NK-92 (cell line): ENCODE measurements around the gene CC2D2A.
"Not testable (repeated sequence)": the region's sequence is repeated elsewhere in the genome, so short reads cannot be mapped to it uniquely, and the experiment has no call there.

Experiments
- DNase-seq: peaks from one replicate; lab custom pipeline; 2025; ENCODE audit not compliant: unreplicated experiment; lab: John Stamatoyannopoulos, UW

Gene CC2D2A

DNA sequence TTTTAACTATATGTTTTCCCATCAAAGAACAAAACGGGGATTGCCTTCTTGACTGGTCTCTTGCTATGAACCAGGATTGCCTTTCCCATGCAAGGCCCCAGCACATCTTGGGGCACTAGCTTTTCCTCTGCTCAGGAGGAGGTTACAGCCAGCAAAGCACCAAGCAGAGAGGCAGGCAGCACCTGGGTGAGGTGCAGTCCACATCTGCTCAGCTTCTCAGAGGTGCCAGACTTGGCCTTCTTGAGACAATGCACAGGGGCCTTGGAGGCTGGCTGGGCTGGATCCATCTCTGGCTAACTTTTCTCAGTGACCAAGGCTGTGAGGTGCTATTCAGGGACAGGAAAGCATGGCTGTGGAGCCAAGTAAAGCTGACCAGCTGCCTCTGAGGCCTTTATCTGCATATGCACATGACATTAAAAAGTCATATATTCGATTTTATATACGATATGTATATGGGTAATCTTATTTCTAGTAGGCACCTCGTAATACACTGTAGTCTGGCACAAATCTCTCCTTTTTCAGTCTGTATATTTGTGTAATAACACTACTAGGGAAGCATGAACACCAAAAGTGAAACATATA lies 86.9 kb downstream of the CC2D2A start:
- DNase-seq = no peak

DNA sequence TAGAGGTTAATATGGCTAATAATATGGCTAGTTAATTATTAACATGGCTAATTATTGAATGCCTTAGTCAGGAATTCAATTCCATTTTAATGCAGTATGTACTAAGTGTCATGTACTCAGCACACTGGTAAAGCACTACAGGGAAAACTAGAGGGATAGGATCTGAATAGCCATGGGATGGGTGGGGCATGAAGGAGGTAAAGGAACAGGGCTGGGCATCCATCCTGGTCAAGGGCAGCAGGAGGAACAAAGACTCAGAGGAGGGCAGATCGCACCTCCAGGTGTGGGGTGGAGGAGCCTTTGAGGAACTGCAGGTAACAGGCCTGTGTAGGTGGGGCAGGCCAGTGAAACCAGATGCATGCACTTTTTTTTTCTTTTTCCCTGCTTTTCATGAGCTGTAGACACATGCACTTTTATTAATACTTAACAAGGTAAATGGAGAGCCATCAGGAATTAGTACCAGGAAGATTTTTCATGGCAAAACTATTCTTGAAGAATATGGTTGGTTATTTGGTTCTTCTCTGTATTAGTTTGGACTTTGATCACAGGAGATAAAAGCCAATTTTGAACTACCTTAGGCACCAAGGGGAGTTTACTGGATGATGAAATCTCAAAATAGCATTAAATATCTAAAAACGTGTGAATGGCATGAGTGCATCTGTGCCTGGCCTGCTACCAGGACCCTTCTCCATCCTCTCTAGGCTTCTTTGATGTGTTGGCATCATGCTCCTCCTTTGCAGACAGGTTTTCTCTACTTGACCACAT lies 88.3 kb downstream of the CC2D2A start:
- no peak for DNase-seq

DNA sequence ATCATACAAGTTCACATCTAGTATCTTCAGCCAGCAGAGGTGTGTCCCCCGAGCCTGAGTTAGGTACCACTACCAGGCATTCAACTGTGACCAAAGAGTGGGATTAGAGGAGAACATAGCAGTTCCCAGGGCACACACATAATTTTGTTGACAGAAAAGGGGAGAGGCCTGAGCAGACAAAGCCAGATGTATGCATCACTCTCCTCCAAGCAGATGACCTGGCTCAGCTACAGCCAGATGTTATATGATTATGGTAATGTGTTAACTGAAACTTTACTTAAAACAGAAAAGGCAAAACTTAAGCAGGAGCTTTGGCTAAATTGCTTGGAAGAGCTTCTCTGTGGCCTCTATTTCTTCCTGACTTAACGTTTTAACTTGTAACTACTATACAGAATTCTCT lies 88.9 kb downstream of the CC2D2A start:
- DNase-seq = no peak

DNA sequence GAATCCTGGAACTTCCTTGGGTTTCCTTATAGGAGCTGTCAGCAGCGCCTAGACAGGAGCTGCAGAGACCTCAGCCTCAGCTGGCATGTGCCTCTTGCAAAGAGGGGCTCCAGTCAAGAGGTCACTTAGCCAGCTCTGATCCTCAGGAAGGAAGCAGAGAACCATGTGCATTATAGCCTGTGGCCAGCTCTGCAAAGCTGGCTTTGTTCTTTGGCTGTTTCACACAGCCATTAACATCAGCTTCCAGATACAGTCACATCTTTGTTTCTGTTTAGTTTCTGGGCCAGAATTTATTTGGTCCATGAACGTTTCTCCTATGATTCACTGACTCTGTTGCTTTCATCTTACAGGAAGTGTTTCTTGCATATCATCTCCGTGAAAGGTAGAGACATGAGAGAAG lies 92.4 kb downstream of the CC2D2A start:
- DNase-seq = no peak

DNA sequence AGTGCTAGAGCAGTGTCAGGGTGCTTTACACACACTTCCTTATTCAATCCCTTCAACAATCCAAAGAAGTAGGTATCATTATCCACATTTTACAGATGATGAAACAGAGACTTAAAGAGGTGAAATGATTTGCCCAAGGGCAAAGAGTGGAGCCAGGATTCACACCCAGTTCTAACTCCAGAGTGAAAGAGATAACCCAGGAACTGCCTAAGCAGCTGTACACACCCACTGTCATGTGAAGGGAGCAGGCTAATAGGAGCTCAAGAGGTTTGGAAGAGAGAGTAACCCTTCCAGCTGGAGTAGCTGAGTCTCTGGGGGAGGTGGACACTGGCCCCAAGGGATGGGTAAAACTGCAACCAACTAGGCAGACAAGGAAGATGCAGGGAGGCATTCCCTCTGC lies 92.9 kb downstream of the CC2D2A start:
- no peak for DNase-seq

DNA sequence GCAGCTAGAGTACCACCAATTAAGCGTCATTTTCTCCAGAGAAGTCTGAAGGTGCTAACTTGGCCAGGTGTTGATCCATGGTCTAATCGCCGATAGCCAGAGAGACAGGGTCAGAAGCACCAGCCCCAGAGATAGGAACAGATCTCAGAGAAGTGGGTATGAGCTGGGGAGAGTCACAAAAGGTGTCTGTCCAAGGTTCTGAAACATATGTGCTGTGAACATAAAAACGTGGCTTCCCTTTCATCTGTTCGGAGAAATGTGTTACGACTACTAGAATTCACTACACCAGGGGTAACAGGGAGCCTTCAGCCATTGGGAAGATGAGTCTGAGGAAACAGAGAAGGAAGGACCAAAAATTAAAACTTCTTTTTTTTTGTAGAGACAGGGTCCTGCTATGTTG lies 94.2 kb downstream of the CC2D2A start:
- DNase-seq = no peak

DNA sequence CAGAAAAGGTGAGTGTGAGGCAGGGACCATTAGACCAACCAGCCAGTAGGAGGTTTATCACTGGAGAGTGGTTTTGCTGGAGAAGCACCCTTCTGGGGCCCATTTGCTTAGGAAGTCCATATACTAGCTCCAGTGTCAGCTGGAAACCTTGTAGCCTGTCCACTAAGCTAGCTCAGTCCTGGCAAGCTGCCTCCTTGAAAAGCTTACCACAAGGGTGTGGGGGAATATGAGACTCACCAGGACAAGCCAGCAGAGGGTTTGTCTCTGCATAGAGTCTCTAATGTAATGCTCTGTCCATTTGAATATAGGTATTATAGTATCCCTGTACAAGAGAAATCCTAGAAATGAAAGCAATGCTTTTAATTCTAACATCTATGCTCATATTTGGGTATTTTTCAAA lies 99.1 kb downstream of the CC2D2A start:
- DNase-seq = no peak

DNA sequence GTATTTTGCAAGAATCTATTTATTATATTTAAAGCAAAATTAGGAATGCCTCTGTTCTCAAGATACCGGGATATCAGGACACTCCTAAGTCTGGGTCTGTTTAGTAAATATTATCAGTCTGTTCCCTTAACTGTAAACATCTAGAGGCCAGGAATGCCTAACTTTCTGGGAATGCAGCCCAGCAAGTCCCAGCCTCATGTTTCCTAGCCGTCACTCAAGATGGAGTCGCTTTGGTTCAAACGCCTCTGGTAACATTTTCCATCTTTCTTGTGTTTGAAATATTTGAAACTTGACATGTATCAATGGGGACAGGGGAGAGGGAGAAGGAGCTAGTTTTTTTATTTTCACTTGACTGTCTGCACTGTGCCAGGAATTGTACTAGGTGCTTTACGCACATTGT lies 100.1 kb downstream of the CC2D2A start:
- no peak for DNase-seq

DNA sequence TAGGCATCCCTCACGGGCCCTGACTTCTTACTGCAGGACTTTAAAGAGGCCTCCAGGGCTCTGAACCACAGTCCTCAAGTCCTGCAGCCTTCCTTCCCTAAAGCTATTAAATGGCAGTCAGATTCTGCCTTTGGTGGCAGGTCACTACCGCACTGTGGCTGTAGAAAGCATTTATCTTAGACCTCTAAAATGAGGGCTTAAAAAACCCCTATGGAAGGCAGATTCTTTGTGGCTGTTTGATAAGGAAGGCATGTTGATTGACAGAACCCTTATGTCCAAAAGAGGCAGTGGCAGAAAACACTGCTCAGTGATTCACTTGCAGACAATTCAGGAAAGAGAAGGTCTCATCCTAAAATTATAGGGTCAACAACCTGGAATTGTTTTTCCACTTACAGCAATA lies 106.3 kb downstream of the CC2D2A start:
- DNase-seq = no peak

DNA sequence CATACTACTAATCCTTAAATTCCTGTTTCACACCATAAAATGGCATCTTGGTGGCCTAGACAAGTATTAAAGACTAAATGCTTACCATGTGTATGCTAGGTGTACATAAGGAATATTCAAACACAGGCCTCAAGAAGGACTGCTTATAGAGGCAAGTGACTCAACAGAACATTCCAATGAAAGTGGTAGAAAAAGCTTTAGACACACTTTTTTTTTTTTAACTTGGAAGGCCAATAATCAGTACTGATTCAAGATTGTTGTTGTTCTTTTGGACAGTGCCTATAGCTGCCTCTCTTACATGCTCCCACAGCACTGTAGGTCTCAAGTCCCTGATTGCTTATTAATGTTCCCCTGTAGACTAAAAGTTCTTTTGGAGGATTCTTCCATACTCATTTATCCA lies 107.8 kb downstream of the CC2D2A start:
- no peak for DNase-seq

DNA sequence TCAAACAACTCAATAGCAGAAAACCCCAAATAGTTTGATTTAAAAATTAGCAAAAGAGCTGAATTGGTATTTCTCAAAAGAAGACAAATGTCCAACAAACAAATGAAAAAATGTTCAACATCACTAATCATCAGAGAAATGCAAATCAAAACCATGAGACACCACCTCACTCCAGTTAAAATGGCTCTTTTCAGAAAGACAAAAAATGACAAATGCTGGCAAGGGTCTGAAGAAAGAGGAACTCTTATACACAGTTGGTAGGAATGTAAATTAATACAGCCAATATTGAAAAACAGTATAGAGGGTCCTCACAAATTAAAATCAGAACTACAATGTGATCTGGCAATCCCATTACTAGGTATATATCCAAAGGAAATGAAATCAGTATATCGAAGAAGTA lies 115.1 kb downstream of the CC2D2A start:
- DNase-seq = no peak

DNA sequence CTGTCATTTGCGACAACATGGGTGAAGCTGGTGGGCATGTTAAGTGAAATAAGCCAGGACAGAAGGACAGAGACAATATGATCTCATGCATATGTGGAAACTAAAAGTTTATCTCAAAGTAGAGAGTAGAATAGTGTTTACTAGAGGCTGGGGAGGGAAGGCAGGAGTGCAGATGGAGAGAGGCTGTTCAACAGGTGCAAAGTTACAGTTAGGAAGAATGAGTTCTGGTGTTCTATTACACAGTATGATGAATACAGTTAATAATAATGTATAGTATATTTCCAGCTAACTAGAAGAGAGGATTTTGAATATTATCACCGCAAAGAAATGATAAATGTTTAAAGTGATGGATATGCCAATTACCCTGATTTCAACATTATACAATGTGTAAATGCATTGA lies 115.6 kb downstream of the CC2D2A start:
- no peak for DNase-seq

DNA sequence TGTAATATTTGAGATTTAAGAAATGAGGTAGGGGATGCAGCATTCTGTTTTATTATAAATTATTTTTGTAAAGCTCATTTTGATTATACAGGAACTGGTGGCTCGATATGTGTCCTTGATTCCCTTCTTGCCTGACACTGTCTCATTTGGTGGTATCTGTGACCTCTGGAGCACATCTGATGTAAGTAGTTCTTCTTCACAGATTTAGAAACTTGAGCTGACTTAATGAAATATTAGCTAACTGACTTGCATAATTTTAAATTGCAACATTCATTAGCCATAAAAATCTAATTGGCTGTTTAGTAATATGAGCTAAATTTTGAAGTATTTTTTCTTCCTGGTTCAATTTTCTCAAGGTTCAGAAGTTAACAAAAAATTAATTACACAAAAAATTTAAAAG lies 116.4 kb downstream of the CC2D2A start:
- no peak for DNase-seq

DNA sequence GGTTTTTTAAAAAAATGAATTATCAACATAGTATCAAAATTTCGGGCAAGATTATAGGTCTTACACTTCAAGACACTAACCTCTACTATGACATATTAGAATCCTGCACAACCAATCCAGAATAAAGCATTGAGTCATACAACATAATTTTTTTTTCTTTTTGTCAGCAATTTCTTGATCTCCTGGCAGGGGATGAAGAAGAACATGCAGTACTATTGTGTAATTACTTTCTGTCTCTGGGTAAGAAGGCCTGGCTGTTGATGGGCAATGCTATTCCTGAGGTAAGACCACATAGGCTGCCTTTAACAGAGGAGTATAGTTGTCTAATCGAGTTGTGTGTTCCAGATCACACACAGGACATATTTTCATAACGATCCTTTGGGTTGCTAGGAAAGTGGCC lies 118.0 kb downstream of the CC2D2A start:
- no peak for DNase-seq

DNA sequence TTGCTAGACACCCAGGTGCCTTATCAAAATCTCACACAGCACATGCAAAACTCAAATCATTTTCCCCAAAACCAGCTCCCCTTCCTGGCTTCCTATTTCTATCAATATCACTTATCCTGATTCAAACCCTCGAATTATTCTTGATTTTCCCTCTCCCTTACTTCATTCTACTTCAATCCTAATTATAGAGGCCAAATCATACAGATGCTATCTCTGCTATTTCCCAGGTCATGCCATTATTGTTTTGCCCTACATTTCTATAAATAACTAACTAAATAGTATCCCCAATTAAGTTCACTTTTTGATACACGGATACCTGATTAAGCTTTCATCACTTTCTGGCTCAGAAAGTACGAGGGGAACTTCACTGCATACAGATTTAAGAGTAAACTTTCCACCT lies 123.1 kb downstream of the CC2D2A start:
- DNase-seq = no peak

DNA sequence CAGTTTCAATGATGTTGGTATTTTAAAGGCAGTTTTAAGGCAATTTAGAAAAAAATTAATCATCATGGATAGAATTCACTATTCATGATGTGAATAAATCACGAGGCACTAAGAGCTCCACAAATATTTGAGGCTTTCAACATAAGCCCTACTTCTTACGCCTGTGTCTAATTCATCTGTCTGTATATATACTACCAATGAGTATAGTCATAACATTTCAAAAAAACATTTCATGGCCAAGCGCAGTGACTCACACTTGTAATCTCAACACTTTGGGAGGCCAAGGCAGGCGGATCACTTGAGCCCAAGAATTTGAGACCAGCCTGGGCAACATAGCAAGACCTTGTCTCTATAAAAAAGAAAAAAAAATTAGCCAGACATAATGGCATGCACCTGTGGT lies 129.0 kb downstream of the CC2D2A start:
- no peak for DNase-seq

DNA sequence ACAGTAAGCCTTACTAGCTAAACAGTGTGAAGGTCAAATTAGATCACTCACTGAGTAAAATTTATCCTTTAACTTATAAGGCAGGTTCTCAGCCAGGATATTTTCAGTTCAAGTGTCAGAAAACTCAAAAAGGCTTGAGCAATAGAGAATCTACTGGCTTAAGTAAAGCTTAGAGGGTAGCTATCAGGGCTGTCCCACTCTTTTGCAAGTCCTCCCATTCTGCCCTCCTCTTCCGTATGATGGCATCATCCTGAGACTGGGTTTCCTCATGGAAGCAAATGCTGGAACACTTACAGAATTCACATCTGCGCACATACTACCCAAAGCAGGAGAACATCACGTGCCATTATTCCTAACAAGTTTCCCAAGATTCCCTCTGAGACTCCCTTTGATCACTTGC lies 130.5 kb downstream of the CC2D2A start:
- no peak for DNase-seq

DNA sequence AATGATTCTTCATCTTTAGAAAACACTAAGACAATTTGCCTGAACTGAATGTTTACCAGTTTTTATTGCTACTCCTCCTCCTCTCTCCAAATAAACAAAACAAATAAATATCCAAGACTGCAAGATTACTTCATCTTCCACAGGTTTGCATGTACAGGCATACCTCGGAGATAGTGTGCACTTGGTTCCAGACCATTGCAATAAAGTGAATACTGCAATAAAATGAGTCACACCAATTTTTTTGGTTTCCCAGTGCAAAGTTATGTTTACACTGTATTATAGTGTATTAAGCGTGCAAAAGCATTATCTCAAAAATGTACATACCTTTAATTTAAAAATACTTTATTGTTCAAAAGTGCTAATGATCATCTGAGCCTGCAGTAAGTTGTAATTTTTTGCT lies 132.2 kb downstream of the CC2D2A start:
- DNase-seq = no peak

DNA sequence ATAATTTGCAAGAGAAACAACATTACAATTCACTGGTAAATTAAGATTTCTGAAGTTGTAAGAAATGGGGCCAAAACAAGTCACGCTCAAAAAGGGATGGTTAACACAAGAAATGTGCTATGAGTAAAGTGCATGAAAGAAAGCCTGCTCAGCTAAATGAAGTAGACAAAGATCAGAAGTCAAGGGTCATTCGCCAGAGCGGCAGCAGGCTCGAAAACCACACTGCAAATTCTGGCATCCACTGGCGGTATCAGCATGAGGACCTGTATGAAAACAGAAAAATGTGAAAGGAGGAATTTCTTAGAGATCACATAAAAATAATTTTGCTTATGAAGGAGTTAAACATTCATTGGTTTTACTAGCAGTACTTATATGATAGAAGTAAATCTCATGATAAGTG lies 135.9 kb downstream of the CC2D2A start:
- no peak for DNase-seq

DNA sequence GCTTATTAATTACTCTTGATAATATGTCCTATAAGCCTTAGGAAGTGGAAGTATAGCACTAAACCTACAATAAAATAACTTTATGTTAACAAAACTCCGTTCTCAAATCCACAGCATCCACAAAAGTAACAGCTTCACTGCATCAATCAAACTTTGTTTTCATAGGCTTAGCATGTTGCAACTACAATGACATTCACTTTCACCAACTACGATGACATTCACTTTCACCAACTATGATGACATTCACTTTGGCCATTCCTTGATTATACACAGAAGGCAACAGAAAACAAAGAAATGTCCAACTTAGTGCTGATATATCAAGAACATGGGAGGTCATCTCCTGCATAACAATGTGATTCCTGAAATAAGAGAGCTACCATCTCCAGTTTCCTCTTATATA lies 141.2 kb downstream of the CC2D2A start:
- DNase-seq = no peak

DNA sequence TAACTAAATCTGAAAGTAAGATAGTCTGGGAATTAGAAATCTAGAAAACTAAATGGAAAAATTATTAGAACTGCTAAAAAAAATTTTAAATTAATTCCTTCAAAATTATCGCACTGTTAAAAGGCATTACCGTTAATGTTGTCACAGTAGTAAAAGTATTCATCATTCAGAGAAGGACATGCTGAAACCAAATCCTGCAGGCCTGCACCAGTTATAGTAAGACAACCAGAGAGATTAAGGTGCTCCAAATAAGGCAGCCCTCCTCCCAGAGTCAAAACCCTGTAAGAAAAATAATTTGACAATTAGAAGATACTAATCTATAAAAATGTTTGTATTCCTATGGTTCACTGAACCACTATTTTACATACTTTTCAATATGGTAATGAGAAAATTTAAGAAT lies 142.5 kb downstream of the CC2D2A start:
- no peak for DNase-seq

DNA sequence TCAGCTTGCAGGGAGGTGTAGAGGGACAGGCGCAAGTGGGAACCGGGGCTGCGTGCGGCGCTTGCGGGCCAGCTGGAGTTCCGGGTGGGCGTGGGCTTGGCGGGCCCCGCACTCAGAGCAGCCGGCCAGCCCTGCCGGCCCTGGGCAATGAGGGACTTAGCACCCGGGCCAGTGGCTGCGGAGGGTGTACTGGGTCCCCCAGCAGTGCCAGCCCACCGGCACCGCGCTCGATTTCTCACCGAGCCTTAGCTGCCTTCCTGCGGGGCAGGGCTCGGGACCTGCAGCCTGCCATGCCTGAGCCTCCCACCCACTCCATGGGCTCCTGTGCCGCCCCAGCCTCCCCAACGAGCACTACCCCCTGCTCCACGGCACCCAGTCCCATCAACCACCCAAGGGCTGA lies 145.2 kb downstream of the CC2D2A start:
- DNase-seq = not testable (repeated sequence)

DNA sequence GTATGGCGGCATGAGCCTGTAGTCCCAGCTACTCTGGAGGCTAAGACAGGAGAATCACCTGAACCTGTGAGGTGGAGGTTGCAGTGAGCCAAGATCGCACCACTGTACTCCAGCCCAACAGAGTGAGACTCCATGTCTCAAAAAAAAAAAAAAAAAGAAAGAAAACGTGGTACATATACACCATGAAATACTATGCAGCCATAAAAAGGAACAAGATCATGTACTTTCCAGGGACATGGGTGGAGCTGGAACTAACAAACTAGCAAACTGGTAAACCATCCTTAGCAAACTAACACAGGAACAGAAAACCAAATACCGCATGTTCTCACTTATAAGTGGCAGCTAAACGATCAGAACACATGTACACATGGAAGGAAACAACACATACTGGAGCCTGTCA lies 147.7 kb downstream of the CC2D2A start:
- not testable (repeated sequence) for DNase-seq
